Measurements from ENCODE around the gene RNF38.
"Not testable (repeated sequence)": the region's sequence is repeated elsewhere in the genome, so short reads cannot be mapped to it uniquely, and the experiment has no call there.

RNF38 gene

GRCh38 chr9:36399980-36400331, at the start of gene RNF38:
TSS of gene RNF38 (minus strand) at chr9:36400269. CDS start at chr9:36400108, 161 bp downstream.
- no peak for DNase-seq

GRCh38 chr9:36448555-36448954, 48.5 kb upstream of the RNF38 start:
- not testable (repeated sequence) for DNase-seq

GRCh38 chr9:36448017-36448416, 47.9 kb upstream of the RNF38 start:
- DNase-seq: no peak

- not testable (repeated sequence) for DNase-seq
Measured at GRCh38 chr9:36446678-36447077, 46.6 kb upstream of the RNF38 start.

GRCh38 chr9:36445800-36446361, 45.8 kb upstream of the RNF38 start:
- DNase-seq: no peak

GRCh38 chr9:36444203-36444602, 44.1 kb upstream of the RNF38 start:
- DNase-seq: no peak

- DNase-seq: peak; percentile 3
Measured at GRCh38 chr9:36443581-36443980, 43.5 kb upstream of the RNF38 start.

GRCh38 chr9:36442710-36443109, 42.6 kb upstream of the RNF38 start:
- no peak for DNase-seq

- peak; percentile 3 for DNase-seq
Measured at GRCh38 chr9:36441966-36442365, 41.9 kb upstream of the RNF38 start.

- DNase-seq: no peak
Measured at GRCh38 chr9:36438536-36439236, 38.6 kb upstream of the RNF38 start.

GRCh38 chr9:36437790-36438189, 37.7 kb upstream of the RNF38 start:
- DNase-seq: no peak

- no peak for DNase-seq
Measured at GRCh38 chr9:36436909-36437308, 36.8 kb upstream of the RNF38 start.

- DNase-seq: no peak
Measured at GRCh38 chr9:36433386-36433785, 33.3 kb upstream of the RNF38 start.

GRCh38 chr9:36431078-36431477, 31.0 kb upstream of the RNF38 start:
- DNase-seq: no peak

- DNase-seq: no peak
Measured at GRCh38 chr9:36426945-36427344, 26.9 kb upstream of the RNF38 start.

GRCh38 chr9:36426348-36426747, 26.3 kb upstream of the RNF38 start:
- no peak for DNase-seq

GRCh38 chr9:36424289-36425055, 24.4 kb upstream of the RNF38 start:
- DNase-seq: no peak

- no peak for DNase-seq
Measured at GRCh38 chr9:36423206-36423605, 23.1 kb upstream of the RNF38 start.

- no peak for DNase-seq
Measured at GRCh38 chr9:36416890-36417289, 16.8 kb upstream of the RNF38 start.

GRCh38 chr9:36415822-36416525, 15.9 kb upstream of the RNF38 start:
- no peak for DNase-seq

- DNase-seq: peak; percentile 42
Measured at GRCh38 chr9:36411410-36411809, 11.3 kb upstream of the RNF38 start.

- not testable (repeated sequence) for DNase-seq
Measured at GRCh38 chr9:36409076-36409475, 9.0 kb upstream of the RNF38 start.

GRCh38 chr9:36407122-36407723, 7.2 kb upstream of the RNF38 start:
- DNase-seq: peak; percentile 63

Measured in HCEC 1CT (cell line).